ENCODE measurements around the gene CNPY1. TPM values are rescaled to one million over a fixed set of nuclear protein-coding genes. Genes with fewer than 3 reads are reported as not detected.

CNPY1 gene
- total and polyA plus RNA-seq, 4 donors, result not detected

DNA sequence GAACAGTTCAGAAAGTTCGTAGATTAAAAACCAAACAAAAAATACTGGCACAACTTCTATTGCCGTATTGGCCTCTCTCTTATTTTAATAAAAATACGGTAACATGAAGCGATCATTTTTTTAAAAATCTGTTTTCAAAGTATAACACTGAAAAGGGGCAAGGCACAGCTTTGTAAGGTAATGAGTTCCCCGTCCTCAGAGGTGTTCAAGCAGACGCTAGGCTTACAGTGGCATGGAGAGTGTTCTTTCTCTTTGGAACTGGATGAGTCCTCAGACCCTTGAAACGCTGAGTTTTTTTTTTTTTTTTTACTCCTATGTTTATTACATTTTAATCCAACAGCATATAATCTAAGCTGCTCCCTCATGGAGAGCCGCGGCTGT is 80.6 kb downstream of the CNPY1 start:
- intact Hi-C loops (cut with DNase I), result no loop called here
- DNase-seq (no peak), ATAC-seq (ENCODE audit: low FRiP score) (no peak)
- Histone ChIP-seq H3K4me3 (ENCODE audit: low read length in 2 of 2) (no peak overlapping the region), H3K27me3 (ENCODE audit: control insufficient read depth in 1 of 2, insufficient read depth in 2 of 2, low read length in 1 of 2) (peaks cover 0 to 2% of the 10 kb centered on the region in 2 donors), H3K27ac (ENCODE audit: low read depth in 1 of 2, low read length in 2 of 2) (no peak overlapping the region), H3K4me1 (ENCODE audit: control insufficient read depth in 1 of 2, insufficient read depth in 2 of 2, low read length in 2 of 2) (no peaks in the 10 kb centered on the region), H3K36me3 (ENCODE audit: control insufficient read depth in 1 of 2, insufficient read depth in 2 of 2, low read length in 1 of 2) (no peaks in the 10 kb centered on the region), H3K9me3 (ENCODE audit: control insufficient read depth, low read length) (no peaks in the 10 kb centered on the region)
- 21 to 22% methylated on average over 9 of the region's 9 CpGs for WGBS, 2 donors

DNA sequence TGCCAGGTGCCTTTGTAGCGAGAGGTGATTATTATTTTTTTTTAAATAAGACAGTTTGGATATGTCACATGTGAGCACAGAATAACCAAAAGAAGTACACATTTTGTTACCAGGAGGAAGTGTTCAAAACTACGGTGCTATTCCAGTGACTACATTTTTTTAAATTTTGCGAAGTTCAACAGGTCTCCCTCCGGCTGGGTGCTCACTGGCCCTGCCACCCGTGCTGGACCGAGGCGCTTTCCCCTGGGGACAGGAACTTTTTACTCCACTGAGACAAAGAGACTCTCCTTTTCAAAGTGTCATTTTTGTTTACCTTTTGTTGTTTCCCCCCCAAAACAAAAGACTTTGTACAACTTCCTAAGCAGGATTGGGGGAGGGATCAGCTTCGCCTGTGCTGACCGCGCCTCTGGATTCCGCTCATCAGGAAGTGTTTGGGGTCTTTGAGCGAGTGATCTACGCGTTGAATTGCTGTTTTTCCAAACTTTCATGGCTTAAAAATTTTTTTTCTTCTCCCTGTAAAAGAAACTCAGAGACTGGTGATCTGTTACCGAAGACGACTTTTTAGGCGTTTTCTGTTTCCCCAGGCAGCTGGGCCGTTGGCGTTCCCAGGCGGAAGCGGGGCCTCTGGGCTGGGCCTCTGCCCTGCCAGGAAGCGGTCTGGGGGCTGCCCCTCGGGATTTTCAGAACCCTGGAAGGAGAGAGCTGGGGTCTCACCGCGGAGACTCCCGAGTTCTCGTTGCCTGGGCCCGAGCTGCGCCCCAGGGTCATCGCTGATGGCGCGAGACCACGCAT is 81.2 kb downstream of the CNPY1 start:
- ATAC-seq (ENCODE audit: low FRiP score), result no peak

DNA sequence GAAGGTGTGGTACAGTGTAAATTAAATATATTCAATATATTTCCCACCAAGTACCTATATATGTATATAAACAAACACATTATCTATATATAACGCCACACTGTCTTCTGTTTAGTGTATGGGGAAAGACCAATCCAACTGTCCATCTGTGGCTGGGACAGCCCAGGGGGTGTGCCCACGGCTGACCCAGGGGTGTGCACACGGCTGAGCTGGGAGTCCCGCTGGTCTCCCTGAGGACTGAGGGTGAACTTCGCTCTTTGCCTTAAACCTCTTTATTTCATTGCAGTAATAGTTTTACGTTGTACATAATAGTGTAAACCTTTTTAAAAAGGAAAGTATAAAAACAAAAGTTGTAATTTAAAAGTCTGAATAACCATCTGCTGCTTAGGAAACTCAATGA is 82.2 kb downstream of the CNPY1 start:
- Histone ChIP-seq H3K27me3 (ENCODE audit: control insufficient read depth in 1 of 2, insufficient read depth in 2 of 2, low read length in 1 of 2) (peaks cover 0 to 2% of the 10 kb centered on the region in 2 donors), H3K4me1 (ENCODE audit: control insufficient read depth in 1 of 2, insufficient read depth in 2 of 2, low read length in 2 of 2) (no peaks in the 10 kb centered on the region), H3K36me3 (ENCODE audit: control insufficient read depth in 1 of 2, insufficient read depth in 2 of 2, low read length in 1 of 2) (no peaks in the 10 kb centered on the region), H3K4me3 (ENCODE audit: low read length in 2 of 2) (no peak overlapping the region), H3K27ac (ENCODE audit: low read depth in 1 of 2, low read length in 2 of 2) (no peak overlapping the region), H3K9me3 (ENCODE audit: control insufficient read depth, low read length) (no peaks in the 10 kb centered on the region)
- 30 to 34% methylated on average over 6 of the region's 6 CpGs for whole genome bisulfite sequencing, 2 donors
- DNase-seq (peak in 1 of 2 donors; percentile 2), ATAC-seq (ENCODE audit: low FRiP score) (no peak)
- intact Hi-C loops (cut with DNase I), result no loop called here

More for the DNA sequence above, 81.2 kb downstream of the CNPY1 start:
- Histone ChIP-seq H3K36me3 (ENCODE audit: control insufficient read depth in 1 of 2, insufficient read depth in 2 of 2, low read length in 1 of 2) (no peaks in the 10 kb centered on the region), H3K27ac (ENCODE audit: low read depth in 1 of 2, low read length in 2 of 2) (no peak overlapping the region), H3K4me3 (ENCODE audit: low read length in 2 of 2) (no peak overlapping the region), H3K9me3 (ENCODE audit: control insufficient read depth, low read length) (no peaks in the 10 kb centered on the region), H3K4me1 (ENCODE audit: control insufficient read depth in 1 of 2, insufficient read depth in 2 of 2, low read length in 2 of 2) (no peaks in the 10 kb centered on the region), H3K27me3 (ENCODE audit: control insufficient read depth in 1 of 2, insufficient read depth in 2 of 2, low read length in 1 of 2) (peaks cover 0 to 2% of the 10 kb centered on the region in 2 donors)
- DNase-seq, result peak in 1 of 2 donors; percentile 57
- intact Hi-C loops (cut with DNase I), result no loop called here
- WGBS, 2 donors, result 13 to 16% methylated on average over 33 of the region's 33 CpGs

DNA sequence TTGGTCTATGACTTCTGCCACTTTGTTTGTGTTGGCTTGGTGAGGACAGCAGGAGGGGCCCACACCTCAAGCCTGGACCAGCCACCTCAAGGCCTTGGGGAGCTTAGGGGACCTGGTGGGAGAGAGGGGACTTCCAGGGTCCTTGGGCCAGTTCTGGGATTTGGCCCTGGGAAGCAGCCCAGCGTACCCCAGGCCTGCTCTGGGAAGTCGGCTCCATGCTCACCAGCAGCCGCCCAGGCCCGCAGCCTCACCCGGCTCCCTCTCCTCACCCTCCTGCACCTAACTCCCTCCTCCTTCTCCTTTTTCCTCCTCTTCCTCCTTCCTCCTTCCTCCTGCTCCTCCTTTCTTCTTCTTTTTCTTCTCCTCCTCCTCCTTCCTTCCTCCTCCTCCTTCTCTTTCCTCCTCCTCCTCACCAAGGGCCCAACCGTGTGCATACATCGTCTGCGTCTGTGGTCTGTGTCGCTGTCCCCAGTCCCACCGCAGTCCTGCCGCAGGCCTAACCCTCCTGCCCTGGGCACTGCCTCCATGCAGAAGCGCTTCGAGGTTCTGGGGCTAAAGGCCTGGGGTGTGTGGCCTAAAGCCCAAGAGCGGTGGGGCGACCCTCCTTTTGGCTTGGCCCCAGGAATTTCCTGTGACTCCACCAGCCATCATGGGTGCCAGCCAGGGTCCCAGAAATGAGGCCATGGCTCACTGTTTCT is 83.1 kb downstream of the CNPY1 start:
- DNase-seq (peak in 1 of 2 donors; percentile 62), ATAC-seq (ENCODE audit: low FRiP score) (no peak)
- Histone ChIP-seq H3K9me3 (ENCODE audit: control insufficient read depth, low read length) (no peaks in the 10 kb centered on the region), H3K27ac (ENCODE audit: low read depth in 1 of 2, low read length in 2 of 2) (no peak overlapping the region), H3K36me3 (ENCODE audit: control insufficient read depth in 1 of 2, insufficient read depth in 2 of 2, low read length in 1 of 2) (no peaks in the 10 kb centered on the region), H3K4me3 (ENCODE audit: low read length in 2 of 2) (no peak overlapping the region), H3K27me3 (ENCODE audit: control insufficient read depth in 1 of 2, insufficient read depth in 2 of 2, low read length in 1 of 2) (peaks cover 0 to 2% of the 10 kb centered on the region in 2 donors), H3K4me1 (ENCODE audit: control insufficient read depth in 1 of 2, insufficient read depth in 2 of 2, low read length in 2 of 2) (no peaks in the 10 kb centered on the region)
- 21 to 23% methylated on average over 15 of the region's 15 CpGs for WGBS, 2 donors
- intact Hi-C loops (cut with DNase I), result no loop called here

DNA sequence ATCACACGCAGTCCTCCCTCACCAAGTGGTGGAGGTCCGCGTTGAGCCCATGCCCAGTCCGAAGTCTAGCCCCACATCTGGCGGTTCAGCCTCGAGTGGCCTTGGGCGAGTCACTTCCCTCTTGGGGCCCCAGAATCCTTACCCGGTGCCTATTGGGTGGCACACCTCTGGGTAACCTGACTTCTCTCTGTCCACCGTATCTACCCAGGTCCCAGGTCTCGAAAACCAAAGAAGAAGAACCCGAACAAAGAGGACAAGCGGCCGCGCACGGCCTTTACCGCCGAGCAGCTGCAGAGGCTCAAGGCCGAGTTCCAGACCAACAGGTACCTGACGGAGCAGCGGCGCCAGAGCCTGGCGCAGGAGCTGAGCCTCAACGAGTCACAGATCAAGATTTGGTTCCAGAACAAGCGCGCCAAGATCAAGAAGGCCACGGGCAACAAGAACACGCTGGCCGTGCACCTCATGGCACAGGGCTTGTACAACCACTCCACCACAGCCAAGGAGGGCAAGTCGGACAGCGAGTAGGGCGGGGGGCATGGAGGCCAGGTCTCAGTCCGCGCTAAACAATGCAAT is 84.1 kb downstream of the CNPY1 start:
- Histone ChIP-seq H3K27ac (ENCODE audit: low read depth in 1 of 2, low read length in 2 of 2) (no peak overlapping the region), H3K4me3 (ENCODE audit: low read length in 2 of 2) (no peak overlapping the region), H3K4me1 (ENCODE audit: control insufficient read depth in 1 of 2, insufficient read depth in 2 of 2, low read length in 2 of 2) (no peaks in the 10 kb centered on the region), H3K36me3 (ENCODE audit: control insufficient read depth in 1 of 2, insufficient read depth in 2 of 2, low read length in 1 of 2) (no peaks in the 10 kb centered on the region), H3K9me3 (ENCODE audit: control insufficient read depth, low read length) (no peaks in the 10 kb centered on the region), H3K27me3 (ENCODE audit: control insufficient read depth in 1 of 2, insufficient read depth in 2 of 2, low read length in 1 of 2) (no peaks in the 10 kb centered on the region)
- ATAC-seq (ENCODE audit: low FRiP score) (no peak), DNase-seq (peak in 1 of 2 donors; percentile 63)
- intact Hi-C loops (cut with DNase I), result no loop called here
- WGBS, 2 donors, result 18 to 21% methylated on average over 33 of the region's 33 CpGs

DNA sequence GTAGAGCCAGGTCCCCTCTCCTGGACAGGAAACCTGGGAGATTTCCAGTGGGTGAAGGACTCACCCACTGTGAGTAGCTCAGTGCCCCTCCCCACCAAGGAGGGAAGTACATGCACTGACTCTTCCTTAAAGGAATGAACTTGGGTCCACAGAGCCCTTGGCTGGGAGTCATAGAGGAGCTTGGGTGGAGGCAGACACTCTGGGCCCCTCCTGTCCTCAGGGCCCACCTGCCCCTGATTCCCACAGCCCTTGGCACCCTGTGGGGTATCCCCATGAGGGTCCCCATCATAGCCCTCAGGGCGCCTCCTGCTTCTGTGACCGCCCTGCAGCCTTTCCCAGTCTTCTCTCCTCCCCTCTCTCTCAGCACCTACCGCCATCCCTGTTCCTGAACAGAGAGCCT is 84.7 kb downstream of the CNPY1 start:
- 52 to 71% methylated on average over 3 of the region's 3 CpGs for WGBS, 2 donors
- no peak overlapping the region for H3K4me3 ChIP-seq (ENCODE audit: low read length in 2 of 2)
- ATAC-seq (ENCODE audit: low FRiP score) (no peak), DNase-seq (peak in 1 of 2 donors; percentile 22)
- H3K27me3 ChIP-seq (ENCODE audit: control insufficient read depth in 1 of 2, insufficient read depth in 2 of 2, low read length in 1 of 2), result no peaks in the 10 kb centered on the region
- H3K27ac ChIP-seq (ENCODE audit: low read depth in 1 of 2, low read length in 2 of 2), result no peak overlapping the region
- no peaks in the 10 kb centered on the region for H3K9me3 ChIP-seq (ENCODE audit: control insufficient read depth, low read length)
- intact Hi-C loops (cut with DNase I), result no loop called here
- H3K4me1 ChIP-seq (ENCODE audit: control insufficient read depth in 1 of 2, insufficient read depth in 2 of 2, low read length in 2 of 2), result no peaks in the 10 kb centered on the region
- no peaks in the 10 kb centered on the region for H3K36me3 ChIP-seq (ENCODE audit: control insufficient read depth in 1 of 2, insufficient read depth in 2 of 2, low read length in 1 of 2)

DNA sequence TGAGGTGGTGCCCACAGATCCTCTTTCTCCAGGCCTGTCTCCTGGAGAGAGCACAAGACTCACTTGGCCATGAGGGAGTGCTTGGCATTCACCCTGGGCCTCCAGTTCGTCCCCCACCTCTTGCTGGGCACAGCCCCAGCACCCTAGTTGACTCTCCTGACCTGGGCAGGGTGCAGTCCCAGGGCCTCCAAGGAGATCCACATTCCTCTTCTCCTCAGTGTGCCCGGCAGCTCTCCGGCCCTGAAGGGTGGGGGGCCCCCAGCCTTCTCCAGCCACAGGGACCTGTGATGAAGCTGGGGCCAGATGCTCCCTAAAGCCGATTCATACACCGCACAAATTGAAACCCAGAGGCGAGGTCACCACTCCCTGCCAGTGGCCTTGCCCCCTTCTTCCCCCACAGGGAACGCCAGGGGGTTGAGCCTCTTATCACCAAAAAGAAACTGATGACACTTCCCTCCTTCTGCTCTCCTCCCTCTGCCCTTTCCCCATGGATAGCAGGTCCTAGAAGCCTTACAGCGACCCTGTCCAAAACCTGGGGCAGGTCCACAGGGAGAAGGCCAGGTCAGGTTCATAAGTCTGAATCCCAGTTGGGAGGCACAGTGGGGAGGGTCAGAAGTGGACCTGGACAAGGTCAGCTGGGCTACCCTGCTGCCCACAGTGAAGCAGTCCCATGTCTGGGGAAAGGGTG is 85.3 kb downstream of the CNPY1 start:
- Histone ChIP-seq H3K36me3 (ENCODE audit: control insufficient read depth in 1 of 2, insufficient read depth in 2 of 2, low read length in 1 of 2) (no peaks in the 10 kb centered on the region), H3K27me3 (ENCODE audit: control insufficient read depth in 1 of 2, insufficient read depth in 2 of 2, low read length in 1 of 2) (no peaks in the 10 kb centered on the region), H3K9me3 (ENCODE audit: control insufficient read depth, low read length) (no peaks in the 10 kb centered on the region), H3K4me1 (ENCODE audit: control insufficient read depth in 1 of 2, insufficient read depth in 2 of 2, low read length in 2 of 2) (no peaks in the 10 kb centered on the region), H3K27ac (ENCODE audit: low read depth in 1 of 2, low read length in 2 of 2) (no peak overlapping the region), H3K4me3 (ENCODE audit: low read length in 2 of 2) (no peak overlapping the region)
- 31 to 37% methylated on average over 8 of the region's 8 CpGs for WGBS, 2 donors
- intact Hi-C loops (cut with DNase I), result no loop called here
- ATAC-seq (ENCODE audit: low FRiP score) (no peak), DNase-seq (peak in 1 of 2 donors; percentile 51)

DNA sequence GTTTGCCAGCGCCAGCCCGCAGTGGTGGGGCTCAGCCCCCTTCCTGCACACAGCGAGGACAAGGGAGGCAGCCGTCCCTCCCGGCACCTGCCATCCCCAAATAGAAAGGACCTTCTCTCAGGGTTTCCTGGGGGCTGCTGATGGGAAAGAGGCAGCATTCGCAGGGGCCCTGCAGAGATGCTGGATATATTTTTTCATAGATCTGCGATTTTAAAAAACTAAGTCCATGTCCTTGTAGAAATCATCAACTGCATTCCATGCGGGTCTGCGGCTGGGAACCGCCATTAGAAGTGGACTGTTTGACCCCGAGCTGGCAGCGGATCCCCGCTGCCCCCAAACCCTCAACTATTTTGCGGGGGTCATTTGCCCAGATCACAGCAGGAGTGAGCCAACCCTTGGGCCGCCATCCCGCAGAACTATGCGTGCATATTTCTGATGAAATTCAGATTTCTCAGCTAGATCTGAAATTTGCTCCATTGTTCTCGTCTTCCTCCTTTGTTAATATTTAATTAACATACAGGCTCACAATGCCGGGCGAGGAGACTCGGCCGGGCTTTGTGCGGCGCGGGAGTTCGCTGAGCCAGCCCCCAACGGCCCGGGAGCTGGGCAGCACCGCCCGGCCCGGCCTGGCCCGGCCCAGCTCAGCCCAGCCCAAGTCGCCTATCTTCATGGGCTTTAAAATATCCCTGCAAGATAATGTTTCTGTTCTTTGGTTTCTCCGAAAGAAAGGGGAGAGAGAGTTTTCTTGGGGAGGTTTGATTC is 86.5 kb downstream of the CNPY1 start:
- no peaks in the 10 kb centered on the region for H3K36me3 ChIP-seq (ENCODE audit: control insufficient read depth in 1 of 2, insufficient read depth in 2 of 2, low read length in 1 of 2)
- H3K9me3 ChIP-seq (ENCODE audit: control insufficient read depth, low read length), result no peaks in the 10 kb centered on the region
- DNase-seq (peak in 1 of 2 donors; percentile 36), ATAC-seq (ENCODE audit: low FRiP score) (no peak)
- H3K27ac ChIP-seq (ENCODE audit: low read depth in 1 of 2, low read length in 2 of 2), result no peak overlapping the region
- no peaks in the 10 kb centered on the region for H3K4me1 ChIP-seq (ENCODE audit: control insufficient read depth in 1 of 2, insufficient read depth in 2 of 2, low read length in 2 of 2)
- H3K27me3 ChIP-seq (ENCODE audit: control insufficient read depth in 1 of 2, insufficient read depth in 2 of 2, low read length in 1 of 2), result no peaks in the 10 kb centered on the region
- intact Hi-C loops (cut with DNase I), result no loop called here
- WGBS, 2 donors, result 14 to 15% methylated on average over 34 of the region's 34 CpGs
- H3K4me3 ChIP-seq (ENCODE audit: low read length in 2 of 2), result no peak overlapping the region

Data from aorta (tissue), 5 donors.